EH (cell line): Measurements from ENCODE around the gene COLGALT1.
"Not testable (repeated sequence)": the region's sequence is repeated elsewhere in the genome, so short reads cannot be mapped to it uniquely, and the experiment has no call there.

Source experiments
- DNase-seq: peaks from one replicate; pipeline ENCODE4 v3.0.0-alpha.2; 2015; ENCODE audit warnings: low read depth

The COLGALT1 gene

GRCh38 chr19:17532557-17532956, 22.9 kb upstream of the COLGALT1 start:
- no peak for DNase-seq

GRCh38 chr19:17534767-17535166, 20.7 kb upstream of the COLGALT1 start:
- DNase-seq = no peak

- DNase-seq = no peak
Observed at GRCh38 chr19:17536955-17537354, 18.5 kb upstream of the COLGALT1 start.

- peak; percentile 14 for DNase-seq
Observed at GRCh38 chr19:17538684-17539237, 16.7 kb upstream of the COLGALT1 start.

- peak; percentile 97 for DNase-seq
Observed at GRCh38 chr19:17539238-17540117, 16.0 kb upstream of the COLGALT1 start.

GRCh38 chr19:17540174-17540573, 15.3 kb upstream of the COLGALT1 start:
- DNase-seq = no peak

- DNase-seq = no peak
Observed at GRCh38 chr19:17541184-17541759, 14.2 kb upstream of the COLGALT1 start.

GRCh38 chr19:17542042-17542441, 13.4 kb upstream of the COLGALT1 start:
- no peak for DNase-seq

GRCh38 chr19:17542793-17543582, 12.5 kb upstream of the COLGALT1 start:
- DNase-seq = no peak

- DNase-seq = no peak
Observed at GRCh38 chr19:17543986-17544385, 11.5 kb upstream of the COLGALT1 start.

- DNase-seq = no peak
Observed at GRCh38 chr19:17544418-17544817, 11.0 kb upstream of the COLGALT1 start.

GRCh38 chr19:17548145-17548544, 7.3 kb upstream of the COLGALT1 start:
- no peak for DNase-seq

- DNase-seq = no peak
Observed at GRCh38 chr19:17549085-17549740, 6.2 kb upstream of the COLGALT1 start.

GRCh38 chr19:17550076-17550667, 5.3 kb upstream of the COLGALT1 start:
- DNase-seq = no peak

GRCh38 chr19:17552735-17553134, 2.7 kb upstream of the COLGALT1 start:
- not testable (repeated sequence) for DNase-seq

GRCh38 chr19:17553256-17553655, 2.2 kb upstream of the COLGALT1 start:
- peak; percentile 91 for DNase-seq

GRCh38 chr19:17554968-17555479, 425 bp upstream of the COLGALT1 start:
- no peak for DNase-seq

GRCh38 chr19:17555929-17556813, 722 bp downstream of the COLGALT1 start:
- DNase-seq = peak; percentile 70

GRCh38 chr19:17556995-17557394, 1.5 kb downstream of the COLGALT1 start:
- no peak for DNase-seq

- no peak for DNase-seq
Observed at GRCh38 chr19:17557466-17557865, 2.0 kb downstream of the COLGALT1 start.
